Smooth muscle cell (in vitro differentiated cells): ENCODE data around the gene POMT2. TPM values are rescaled to one million over a fixed set of nuclear protein-coding genes. Genes with fewer than 3 reads are reported as not detected.

Source experiments
- DNase-seq: peaks from one replicate; lab custom pipeline; 2025; ENCODE audit not compliant: unreplicated experiment; lab: John Stamatoyannopoulos, UW
- H2AFZ ChIP-seq: fragments of 200-600 bp; sonication (generic); 2 replicates; pipeline ENCODE4 v1.6.0; 2016; ENCODE audit warnings: antibody characterized with exemption, low read depth, mild to moderate bottlenecking
- H3F3A ChIP-seq: fragments of 200-600 bp; sonication (generic); 2 replicates; pipeline ENCODE4 v1.6.0; 2017; ENCODE audit warnings: antibody characterized with exemption, low read depth
- H3K27ac ChIP-seq: fragments of 200-600 bp; sonication (generic); 2 replicates; pipeline ENCODE4 v1.5.1; 2016; ENCODE audit warnings: low read depth, mild to moderate bottlenecking
- H3K27me3 ChIP-seq: fragments of 200-600 bp; sonication (generic); 2 replicates; pipeline ENCODE4 v1.6.1; 2016; ENCODE audit warnings: low read depth, mild to moderate bottlenecking
- H3K36me3 ChIP-seq: fragments of 200-600 bp; sonication (generic); 2 replicates; pipeline ENCODE4 v1.5.1; 2016; ENCODE audit warnings: low read depth
- H3K4me1 ChIP-seq: fragments of 200-600 bp; sonication (generic); 2 replicates; pipeline ENCODE4 v1.5.1; 2016; ENCODE audit warnings: low read depth
- H3K4me2 ChIP-seq: fragments of 200-600 bp; sonication (generic); 2 replicates; pipeline ENCODE4 v1.6.0; 2016; ENCODE audit warnings: mild to moderate bottlenecking
- H3K4me3 ChIP-seq: fragments of 200-600 bp; sonication (generic); 2 replicates; pipeline ENCODE4 v1.5.1; 2016; ENCODE audit warnings: mild to moderate bottlenecking
- H3K79me2 ChIP-seq: fragments of 200-600 bp; sonication (generic); 2 replicates; pipeline ENCODE4 v1.6.0; 2016; ENCODE audit warnings: low read depth, mild to moderate bottlenecking
- H3K9ac ChIP-seq: fragments of 200-600 bp; sonication (generic); 2 replicates; pipeline ENCODE4 v1.6.0; 2016; ENCODE audit warnings: low read depth
- H3K9me3 ChIP-seq: fragments of 200-600 bp; sonication (generic); replicated peaks from 2 replicates; pipeline ENCODE4 v1.5.1; 2016; ENCODE audit warnings: low read depth
- H4K20me1 ChIP-seq: fragments of 200-600 bp; sonication (generic); 2 replicates; pipeline ENCODE4 v1.6.0; 2016; ENCODE audit warnings: low read depth
- CTCF ChIP-seq: fragments of 200-600 bp; sonication (generic); IDR thresholded peaks from 2 replicates; pipeline ENCODE4 v1.5.1; 2017; ENCODE audit warnings: borderline replicate concordance, mild to moderate bottlenecking, antibody characterized with exemption; ENCODE audit not compliant: insufficient read depth, poor library complexity, severe bottlenecking
- WGBS: methylation state at CpG from one replicate; pipeline ENCODE4 v1.1.7; 2016; ENCODE audit warnings: low lambda C conversion rate; 5-methylcytosine and 5-hydroxymethylcytosine counted together
- polyA plus RNA-seq: library from polyadenylated mRNA; unstranded; fragments of >200 nt; fragmentation: Nextera tagmentation; extraction: Ambion mirVana; gene quantifications from 2 replicates; pipeline ENCODE4 v1.2.1, GENCODE V29; 2016
- total RNA-seq: library from RNA; depleted of rRNA; stranded (reverse); fragments of >200 nt; gene quantifications from 2 replicates; pipeline ENCODE4 v1.2.3, GENCODE V29; 2014

POMT2 gene
- total and polyA plus RNA-seq, 2 experiments from 2014 or later, result 15.9 to 39.8 TPM

DNA sequence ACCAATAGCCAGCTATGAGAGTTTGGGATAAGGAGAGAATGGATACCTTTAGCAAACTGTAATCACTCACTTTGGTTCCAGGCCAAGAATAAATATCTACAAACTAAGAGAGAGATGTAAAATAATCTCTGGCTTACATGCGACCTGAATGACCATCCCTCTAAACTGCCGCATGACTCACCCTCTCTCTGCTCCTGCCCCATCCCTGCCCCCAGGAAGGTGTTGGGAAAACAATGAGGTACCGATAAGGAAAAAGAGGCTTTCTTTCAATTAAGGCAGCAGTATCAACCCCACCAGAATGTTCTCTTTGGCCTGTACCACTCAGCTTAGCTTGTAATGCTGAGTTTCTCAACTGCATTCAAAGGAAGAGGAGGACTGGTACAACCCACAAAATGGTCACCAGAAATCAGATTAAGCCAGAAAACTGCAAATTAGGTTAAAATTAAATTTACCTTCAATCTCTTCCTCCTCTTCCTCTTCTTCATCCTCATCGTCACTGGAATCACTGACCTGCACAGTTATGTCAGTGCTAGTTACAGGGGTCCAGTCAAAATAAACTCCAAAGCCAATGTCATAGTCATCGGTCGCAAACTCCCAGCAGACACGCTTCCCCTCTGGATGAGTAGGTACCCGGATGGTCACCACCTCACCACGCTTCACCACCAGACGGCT, 22.2 kb upstream of the POMT2 start:
- no peak overlapping the region for H3K27ac ChIP-seq
- 87% methylated on average over 10 of the region's 10 CpGs for WGBS
- no peaks in the 10 kb centered on the region for H4K20me1 ChIP-seq
- no peaks in the 10 kb centered on the region for H3K79me2 ChIP-seq
- peaks cover 4% of the 10 kb centered on the region for H3K36me3 ChIP-seq
- no peak overlapping the region for H3K4me3 ChIP-seq
- no peak overlapping the region for H2AFZ ChIP-seq
- no peaks in the 10 kb centered on the region for H3K4me1 ChIP-seq
- DNase-seq, result no peak
- H3F3A ChIP-seq, result no peaks in the 10 kb centered on the region
- H3K9me3 ChIP-seq, result no peaks in the 10 kb centered on the region
- no peak overlapping the region for H3K4me2 ChIP-seq
- no peaks in the 10 kb centered on the region for H3K27me3 ChIP-seq
- no peak for TF ChIP-seq CTCF
- H3K9ac ChIP-seq, result no peak overlapping the region

DNA sequence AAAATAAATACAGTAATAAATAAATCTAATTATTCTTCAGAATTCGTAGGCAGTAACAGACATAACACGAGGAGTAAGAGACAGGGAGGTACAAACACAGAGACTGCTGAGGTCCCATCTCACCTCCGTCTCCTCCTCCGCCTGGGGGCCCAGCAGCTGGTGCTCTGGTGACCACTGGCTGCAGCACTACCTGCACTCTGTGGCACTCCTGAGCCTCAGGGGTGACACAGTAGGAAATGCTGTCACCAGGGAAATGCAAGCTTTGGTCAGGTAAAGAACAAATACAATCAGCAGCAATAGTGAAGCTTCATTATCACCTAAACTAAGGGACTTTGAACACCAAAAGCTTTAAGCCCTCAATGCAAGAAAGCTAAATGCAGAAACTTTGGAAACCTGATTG, 19.7 kb upstream of the POMT2 start:
- Histone ChIP-seq H3K9me3 (no peaks in the 10 kb centered on the region), H3K27me3 (no peaks in the 10 kb centered on the region), H4K20me1 (no peaks in the 10 kb centered on the region), H3K4me3 (no peak overlapping the region), H3K27ac (no peak overlapping the region), H3K4me2 (no peak overlapping the region), H3K36me3 (peaks cover 4% of the 10 kb centered on the region), H3K79me2 (no peaks in the 10 kb centered on the region), H3F3A (no peaks in the 10 kb centered on the region), H3K4me1 (no peaks in the 10 kb centered on the region), H3K9ac (no peak overlapping the region), H2AFZ (no peak overlapping the region)
- TF ChIP-seq CTCF, result no peak
- 91% methylated on average over 4 of the region's 4 CpGs for WGBS
- DNase-seq, result no peak

- Histone ChIP-seq H3K27ac (no peak overlapping the region), H3F3A (no peaks in the 10 kb centered on the region), H3K9me3 (no peaks in the 10 kb centered on the region), H3K9ac (no peak overlapping the region), H3K36me3 (peaks cover 4% of the 10 kb centered on the region), H3K4me1 (no peaks in the 10 kb centered on the region), H3K27me3 (no peaks in the 10 kb centered on the region), H4K20me1 (no peaks in the 10 kb centered on the region), H3K4me2 (no peak overlapping the region), H3K79me2 (no peaks in the 10 kb centered on the region), H2AFZ (no peak overlapping the region), H3K4me3 (no peak overlapping the region)
- 98% methylated on average over 1 of the region's 1 CpG for WGBS
- no peak for DNase-seq
- no peak for TF ChIP-seq CTCF
These were observed 18.7 kb upstream of the POMT2 start for GRCh38 chr14:77339407-77339806.

GRCh38 chr14:77338302-77338701, 17.6 kb upstream of the POMT2 start:
- no peaks in the 10 kb centered on the region for H3K4me1 ChIP-seq
- peaks cover 4% of the 10 kb centered on the region for H3K36me3 ChIP-seq
- no peak overlapping the region for H3K27ac ChIP-seq
- no peak for TF ChIP-seq CTCF
- H3K9me3 ChIP-seq, result no peaks in the 10 kb centered on the region
- no peaks in the 10 kb centered on the region for H4K20me1 ChIP-seq
- no peaks in the 10 kb centered on the region for H3F3A ChIP-seq
- H3K27me3 ChIP-seq, result no peaks in the 10 kb centered on the region
- WGBS, result 89% methylated on average over 2 of the region's 2 CpGs
- DNase-seq, result no peak
- H3K79me2 ChIP-seq, result no peaks in the 10 kb centered on the region
- no peak overlapping the region for H3K4me2 ChIP-seq
- no peak overlapping the region for H3K4me3 ChIP-seq
- H2AFZ ChIP-seq, result no peak overlapping the region
- no peak overlapping the region for H3K9ac ChIP-seq
